Ascending aorta (tissue), 2 donors: ENCODE data around the gene PELI1. TPM values are rescaled to one million over a fixed set of nuclear protein-coding genes. Genes with fewer than 3 reads are reported as not detected.

Experiments
- DNase-seq, 2 donors: peaks; one replicate each; pipeline ENCODE4 v3.0.0-alpha.2; 2019; ENCODE audit warnings: low spot score in 2 of 2
- H3K27ac ChIP-seq, 2 donors: fragments of 200-600 bp; sonication (generic); one replicate each; pipeline ENCODE4 v1.5.1; 2016 to 2017; ENCODE audit warnings: mild to moderate bottlenecking in 1 of 2
- H3K27me3 ChIP-seq: fragments of 200-600 bp; sonication (generic); one replicate; pipeline ENCODE4 v1.5.1; 2017
- H3K36me3 ChIP-seq, 2 donors: fragments of 200-600 bp; sonication (generic); one replicate each; pipeline ENCODE4 v1.5.1; 2016
- H3K4me1 ChIP-seq, 2 donors: fragments of 200-600 bp; sonication (generic); one replicate each; pipeline ENCODE4 v1.5.1; 2016 to 2017; ENCODE audit warnings: mild to moderate bottlenecking in 1 of 2
- H3K4me3 ChIP-seq, 2 donors: fragments of 200-600 bp; sonication (generic); one replicate each; pipeline ENCODE4 v1.5.1; 2016 to 2017; ENCODE audit warnings: mild to moderate bottlenecking in 1 of 2
- H3K9me3 ChIP-seq, 2 donors: fragments of 200-600 bp; sonication (generic); one replicate each; pipeline ENCODE4 v1.5.1; 2016
- intact Hi-C: fragments of 100-400 bp; cut with DNase I; formaldehyde crosslinking; loops from one replicate; pipeline ENCODE4 v1.15.1; 2023
- total RNA-seq: library from RNA; depleted of rRNA; stranded (reverse); fragments of >200 nt; gene quantifications from one replicate; pipeline ENCODE4 v1.1.0, GENCODE V29; 2016
- TF ChIP-seq, protein P1 (sequence below), 3 experiments: fragments of 200-600 bp in 2 of 3; fragments of 450-650 bp in 1 of 3; sonication (generic) in 2 of 3; IDR thresholded peaks; one replicate each; pipeline ENCODE4 v1.5.1; 2016 to 2019; ENCODE audit warnings: antibody characterized with exemption in 3 of 3, mild to moderate bottlenecking in 1 of 3, moderate library complexity in 1 of 3

The PELI1 gene
- total RNA-seq, 1 donor from 2014 or later = 140 TPM

GRCh38 chr2:64054161-64054915 lies 89.9 kb downstream of the PELI1 start:
- no peaks in the 10 kb centered on the region for H3K4me1 ChIP-seq
- H3K27ac ChIP-seq = no peak overlapping the region
- TF ChIP-seq, protein P1, sequence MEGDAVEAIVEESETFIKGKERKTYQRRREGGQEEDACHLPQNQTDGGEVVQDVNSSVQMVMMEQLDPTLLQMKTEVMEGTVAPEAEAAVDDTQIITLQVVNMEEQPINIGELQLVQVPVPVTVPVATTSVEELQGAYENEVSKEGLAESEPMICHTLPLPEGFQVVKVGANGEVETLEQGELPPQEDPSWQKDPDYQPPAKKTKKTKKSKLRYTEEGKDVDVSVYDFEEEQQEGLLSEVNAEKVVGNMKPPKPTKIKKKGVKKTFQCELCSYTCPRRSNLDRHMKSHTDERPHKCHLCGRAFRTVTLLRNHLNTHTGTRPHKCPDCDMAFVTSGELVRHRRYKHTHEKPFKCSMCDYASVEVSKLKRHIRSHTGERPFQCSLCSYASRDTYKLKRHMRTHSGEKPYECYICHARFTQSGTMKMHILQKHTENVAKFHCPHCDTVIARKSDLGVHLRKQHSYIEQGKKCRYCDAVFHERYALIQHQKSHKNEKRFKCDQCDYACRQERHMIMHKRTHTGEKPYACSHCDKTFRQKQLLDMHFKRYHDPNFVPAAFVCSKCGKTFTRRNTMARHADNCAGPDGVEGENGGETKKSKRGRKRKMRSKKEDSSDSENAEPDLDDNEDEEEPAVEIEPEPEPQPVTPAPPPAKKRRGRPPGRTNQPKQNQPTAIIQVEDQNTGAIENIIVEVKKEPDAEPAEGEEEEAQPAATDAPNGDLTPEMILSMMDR (IDR thresholded peaks at IDR 0.05) = no peak
- no peaks in the 10 kb centered on the region for H3K27me3 ChIP-seq
- no peak overlapping the region for H3K4me3 ChIP-seq
- H3K36me3 ChIP-seq = no peaks in the 10 kb centered on the region
- DNase-seq = no peak
- H3K9me3 ChIP-seq = no peaks in the 10 kb centered on the region
- intact Hi-C loops = loop anchor here (5.0 to 10.0 kb wide), 2 partner anchors 258 to 430 kb away; no protein-coding TSS in a partner anchor

DNA sequence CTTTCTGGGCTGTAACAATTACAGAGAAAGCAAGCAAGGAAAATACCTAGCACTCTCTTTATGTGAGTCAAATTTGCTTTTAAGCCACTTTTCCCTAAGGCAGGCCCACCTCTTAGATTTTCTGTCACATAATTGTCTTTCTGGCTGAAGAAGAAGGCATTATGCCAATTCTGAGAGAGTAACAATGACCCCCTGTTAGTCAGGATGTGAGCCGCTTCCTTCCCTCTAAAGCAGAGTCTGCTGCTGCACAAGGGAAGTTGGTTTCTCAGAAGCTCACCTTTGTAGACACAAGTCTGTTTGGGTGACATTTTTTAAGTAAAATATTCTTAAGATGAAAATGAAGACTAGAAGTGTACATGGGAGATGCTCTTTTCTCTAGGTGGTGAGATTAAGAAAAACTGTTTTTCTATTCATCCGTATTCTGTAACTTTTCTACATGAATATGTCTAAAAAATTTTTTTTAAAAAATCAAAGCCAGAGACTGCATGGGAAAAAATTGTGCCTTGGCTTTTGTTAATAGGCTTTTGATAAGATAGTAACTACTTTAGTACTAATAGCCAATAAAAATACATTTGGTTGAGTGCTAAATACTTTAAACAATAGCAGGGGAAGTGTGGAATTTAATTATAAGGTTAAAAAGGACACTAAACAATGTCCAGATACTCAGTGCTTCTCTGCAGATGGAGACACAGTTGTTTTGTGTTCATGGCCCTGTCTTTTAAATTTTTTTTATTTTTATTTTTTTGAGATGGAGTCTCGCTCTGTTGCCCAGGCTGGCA lies 91.6 kb downstream of the PELI1 start:
- intact Hi-C loops = loop anchor here (5.0 to 10.0 kb wide), 2 partner anchors 260 to 432 kb away; no protein-coding TSS in a partner anchor

GRCh38 chr2:64049633-64050220 lies 94.5 kb downstream of the PELI1 start:
- no peaks in the 10 kb centered on the region for H3K27me3 ChIP-seq
- H3K27ac ChIP-seq = no peak overlapping the region
- no peaks in the 10 kb centered on the region for H3K36me3 ChIP-seq
- TF ChIP-seq, protein P1 (IDR thresholded peaks at IDR 0.05) = peak; percentile 80 to 85 (median 84)
- H3K9me3 ChIP-seq = no peaks in the 10 kb centered on the region
- intact Hi-C loops = loop anchor here (1.0 to 10.0 kb wide), 4 partner anchors 263 to 513 kb away; no protein-coding TSS in a partner anchor
- DNase-seq = peak in 1 of 2 donors; percentile 73
- H3K4me3 ChIP-seq = no peak overlapping the region
- H3K4me1 ChIP-seq = no peaks in the 10 kb centered on the region

More for the DNA sequence above, 91.6 kb downstream of the PELI1 start:
- no peak overlapping the region for H3K27ac ChIP-seq
- H3K9me3 ChIP-seq = no peaks in the 10 kb centered on the region
- H3K27me3 ChIP-seq = no peaks in the 10 kb centered on the region
- no peaks in the 10 kb centered on the region for H3K4me1 ChIP-seq
- DNase-seq = no peak
- H3K36me3 ChIP-seq = no peaks in the 10 kb centered on the region
- TF ChIP-seq, protein P1 (IDR thresholded peaks at IDR 0.05) = no peak
- H3K4me3 ChIP-seq = no peak overlapping the region

DNA sequence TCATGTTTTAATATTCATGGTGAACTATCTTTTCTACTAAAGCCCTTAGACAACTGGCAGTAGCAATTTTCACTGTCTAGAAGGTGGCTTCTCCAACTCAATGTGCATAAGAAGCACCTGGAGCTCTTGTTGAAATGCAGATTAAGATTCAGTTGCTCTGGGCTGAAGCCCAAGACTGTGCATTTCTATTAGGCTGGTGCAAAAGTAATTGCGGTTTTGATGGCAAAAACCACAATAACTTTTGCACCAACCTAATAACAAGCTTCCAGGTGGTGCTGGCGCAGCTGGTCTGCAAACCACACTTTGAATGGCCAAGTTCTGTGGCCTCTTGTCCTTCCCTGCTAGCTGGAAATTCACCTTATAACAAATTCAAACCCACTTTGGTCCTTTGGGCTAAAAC lies 98.3 kb downstream of the PELI1 start:
- Histone ChIP-seq H3K27ac (no peak overlapping the region), H3K4me1 (no peaks in the 10 kb centered on the region), H3K36me3 (no peaks in the 10 kb centered on the region), H3K9me3 (no peaks in the 10 kb centered on the region), H3K27me3 (no peaks in the 10 kb centered on the region), H3K4me3 (no peak overlapping the region)
- TF ChIP-seq, protein P1 (IDR thresholded peaks at IDR 0.05) = no peak
- intact Hi-C loops = no loop called here
- DNase-seq = no peak

Other genes starting within 250 kb of the PELI1 start
- 4.6 TPM for gene VPS54, start 125.0 kb downstream of the PELI1 start, total RNA-seq